HG03521 (cell line): ENCODE results near the gene LAPTM5.
"Not testable (repeated sequence)": the region's sequence is repeated elsewhere in the genome, so short reads cannot be mapped to it uniquely, and the experiment has no call there.

Experiments
- ATAC-seq: cut with Tn5 transposase; IDR thresholded peaks from one replicate; pipeline ENCODE4 v1.9.1; 2021; ENCODE audit warnings: mild to moderate bottlenecking, moderate library complexity; ENCODE audit not compliant: unreplicated experiment

The LAPTM5 gene

GRCh38 chr1:30771005-30771404 lies 13.4 kb upstream of the LAPTM5 start:
- ATAC-seq: no peak

GRCh38 chr1:30770150-30770549 lies 12.6 kb upstream of the LAPTM5 start:
- no peak for ATAC-seq

GRCh38 chr1:30768830-30769718 lies 11.5 kb upstream of the LAPTM5 start:
- ATAC-seq: no peak

- ATAC-seq: no peak
Observed at GRCh38 chr1:30768159-30768829, 10.7 kb upstream of the LAPTM5 start.

GRCh38 chr1:30766948-30767347 lies 9.4 kb upstream of the LAPTM5 start:
- not testable (repeated sequence) for ATAC-seq

GRCh38 chr1:30765556-30766434 lies 8.2 kb upstream of the LAPTM5 start:
- no peak for ATAC-seq

GRCh38 chr1:30764939-30765555 lies 7.5 kb upstream of the LAPTM5 start:
- peak; percentile 43 for ATAC-seq

- ATAC-seq: no peak
Observed at GRCh38 chr1:30764396-30764795, 6.8 kb upstream of the LAPTM5 start.

- ATAC-seq: no peak
Observed at GRCh38 chr1:30763651-30764248, 6.2 kb upstream of the LAPTM5 start.

GRCh38 chr1:30762930-30763650 lies 5.5 kb upstream of the LAPTM5 start:
- no peak for ATAC-seq

- no peak for ATAC-seq
Observed at GRCh38 chr1:30762152-30762929, 4.8 kb upstream of the LAPTM5 start.

GRCh38 chr1:30761381-30762151 lies 4.0 kb upstream of the LAPTM5 start:
- ATAC-seq: no peak

- ATAC-seq: no peak
Observed at GRCh38 chr1:30760596-30761324, 3.2 kb upstream of the LAPTM5 start.

- no peak for ATAC-seq
Observed at GRCh38 chr1:30759718-30760281, 2.2 kb upstream of the LAPTM5 start.

GRCh38 chr1:30758785-30759380 lies 1.3 kb upstream of the LAPTM5 start:
- no peak for ATAC-seq

- ATAC-seq: no peak
Observed at GRCh38 chr1:30758121-30758688, 631 bp upstream of the LAPTM5 start.
